Measurements from ENCODE around the gene CPT1B. TPM values are rescaled to one million over a fixed set of nuclear protein-coding genes. Genes with fewer than 3 reads are reported as not detected.

The CPT1B gene
- total and polyA plus RNA-seq, 2 of the 8 experiments (the other 6 are each of a cell fraction or from before 2014, with no cell fraction given), result 34.2 to 36.2 TPM

- H3K9ac ChIP-seq (replicated peaks in 1 of 4; ENCODE audit: extremely low read depth in 1 of 4, low read depth in 3 of 4, low read length in 3 of 4), result no peak overlapping the region
Measured at GRCh38 chr22:50570861-50571260, 7.4 kb downstream of the CPT1B start.

More at GRCh38 chr22:50570861-50571260, 7.4 kb downstream of the CPT1B start:
- Histone ChIP-seq H3K27ac (ENCODE audit: low read depth, low read length) (no peak overlapping the region), H2BK15ac (ENCODE audit: low read length) (no peak overlapping the region), H3K56ac (replicated peaks; ENCODE audit: insufficient read length, low read depth, low read length) (no peak overlapping the region), H2BK20ac (ENCODE audit: low read length) (no peak overlapping the region), H3K14ac (ENCODE audit: insufficient read length) (no peak overlapping the region), H3K27me3 (replicated peaks in 1 of 4; ENCODE audit: control insufficient read depth in 3 of 4, extremely low read depth in 1 of 4, insufficient read depth in 3 of 4, low read length in 3 of 4) (no peaks in the 10 kb centered on the region), H3K79me1 (ENCODE audit: low read depth, low read length) (no peaks in the 10 kb centered on the region), H4K20me1 (replicated peaks in 1 of 2; ENCODE audit: control insufficient read depth in 1 of 2, insufficient read depth in 2 of 2, low read length in 2 of 2) (peaks cover 4 to 22% of the 10 kb centered on the region in 2 experiments), H3K4ac (replicated peaks; ENCODE audit: insufficient read length, low read depth, low read length) (no peak overlapping the region), H4K8ac (ENCODE audit: extremely low read depth, insufficient read depth, low read length) (no peak overlapping the region), H2AK5ac (ENCODE audit: low read depth, low read length) (no peak overlapping the region), H3K36me3 (ENCODE audit: control insufficient read depth in 2 of 4, insufficient read depth in 4 of 4, low read length in 3 of 4) (peaks cover 12 to 38% (median 29%) of the 10 kb centered on the region in 4 experiments; a peak in 7 of 8 replicates), H4K91ac (replicated peaks; ENCODE audit: insufficient read length, low read length) (no peak overlapping the region), H3K4me2 (ENCODE audit: insufficient read depth in 1 of 2, low read depth in 2 of 2, low read length in 2 of 2) (no peak overlapping the region), H3K23ac (ENCODE audit: insufficient read length) (no peak overlapping the region), H3K23me2 (ENCODE audit: low read depth, low read length) (no peaks in the 10 kb centered on the region), H3K18ac (ENCODE audit: extremely low read depth, low read length) (no peak overlapping the region), H3K9me3 (ENCODE audit: insufficient read depth in 2 of 2, low read depth in 1 of 2, low read length in 1 of 2) (no peaks in the 10 kb centered on the region), H2BK12ac (ENCODE audit: low read depth, low read length) (no peak overlapping the region), H2BK5ac (ENCODE audit: low read depth, low read length) (no peak overlapping the region), H4K5ac (ENCODE audit: insufficient read length, low read depth, low read length) (no peak overlapping the region), H3K4me1 (replicated peaks in 1 of 4; ENCODE audit: control insufficient read depth in 3 of 4, insufficient read depth in 4 of 4, low read length in 3 of 4) (no peaks in the 10 kb centered on the region), H3K4me3 (ENCODE audit: extremely low read depth in 1 of 4, insufficient read depth in 2 of 4, low read depth in 3 of 4, low read length in 4 of 4) (no peak overlapping the region), H3K79me2 (ENCODE audit: control insufficient read depth in 1 of 2, insufficient read depth in 2 of 2, low read length in 2 of 2) (no peaks in the 10 kb centered on the region), H2BK120ac (replicated peaks; ENCODE audit: low read depth, low read length) (no peak overlapping the region), H2AFZ (ENCODE audit: low read length) (no peak overlapping the region)
- FAIRE-seq, result no peak
- CTCF ChIA-PET (ENCODE audit: partially characterized antibody), result interaction anchor here (0.6 to 2.3 kb wide), 3 partner anchors 125 to 160 kb away, joined by 3 to 7 read pairs (median 4); no protein-coding TSS in a partner anchor
- no peak for DNase-seq (ENCODE audit: low read depth in 1 of 2, low spot score in 2 of 2)
- TF ChIP-seq CEBPB (IDR thresholded peaks at IDR 0.05; ENCODE audit: low read depth, low read length) (no peak), MAX (IDR thresholded peaks at IDR 0.05) (no peak), ATF3 (IDR thresholded peaks at IDR 0.05; ENCODE audit: insufficient read depth, low read depth, low read length) (no peak)
- POLR2A ChIA-PET (ENCODE audit: partially characterized antibody), result interaction anchor here (2.5 to 3.1 kb wide), 2 partner anchors 8 to 11 kb away, joined by 8 to 10 read pairs; partner anchors contain the start of genes CHKB and CPT1B
- 94% methylated on average over 12 of the region's 12 CpGs; no CpG with 5 or more reads in 1 of the 2 experiments for WGBS, 2 experiments (ENCODE audit: extremely low coverage in 1 of 2, insufficient coverage in 1 of 2, insufficient read length in 1 of 2, insufficient replicate concordance in 2 of 2, low coverage in 1 of 2, low lambda C conversion rate in 2 of 2, missing lambda C conversion rate in 1 of 2)
